PC-9 (cell line): Measurements from ENCODE around the gene UST. TPM values are rescaled to one million over a fixed set of nuclear protein-coding genes. Genes with fewer than 3 reads are reported as not detected.

Experiments used
- BruUV-seq: library from RNA; stranded (reverse); fragments of 400-500 nt; replicated peaks from 2 replicates; lab custom pipeline; 2021; lab: Mats Ljungman, UMichigan
- CTCF ChIA-PET: fragments of 300-600 bp; sonication (Branson Sonifier 250); formaldehyde crosslinking; loops from one replicate; lab custom pipeline; 2022; ENCODE audit warnings: antibody characterized with exemption; lab: Charles Lee
- POLR2A ChIA-PET: fragments of 300-600 bp; sonication (Branson Sonifier 250); formaldehyde crosslinking; loops from one replicate; lab custom pipeline; 2022; ENCODE audit warnings: antibody characterized with exemption; ENCODE audit not compliant: unreplicated experiment; lab: Charles Lee
- DNase-seq, 2 experiments: peaks; one replicate each; pipeline versions ENCODE4 v3.0.0 to v3.0.0-alpha.2; 2015 to 2022; ENCODE audit warnings: mixed read lengths in 1 of 2
- H2AFZ ChIP-seq: fragments of 200-600 bp; sonication (generic); 2 replicates; pipeline ENCODE4 v1.8.1; 2017; ENCODE audit warnings: antibody characterized with exemption
- H3F3A ChIP-seq: fragments of 200-600 bp; sonication (generic); 2 replicates; pipeline ENCODE4 v1.8.1; 2017; ENCODE audit warnings: antibody characterized with exemption, mild to moderate bottlenecking, low read depth; ENCODE audit not compliant: insufficient read depth
- H3K27ac ChIP-seq: fragments of 200-600 bp; sonication (generic); 2 replicates; pipeline ENCODE4 v1.6.1; 2016; ENCODE audit warnings: mixed run types
- H3K27me3 ChIP-seq: fragments of 200-600 bp; sonication (generic); 2 replicates; pipeline ENCODE4 v1.6.1; 2016; ENCODE audit warnings: low read depth, mixed run types; ENCODE audit not compliant: insufficient read depth
- H3K36me3 ChIP-seq: fragments of 200-600 bp; sonication (generic); 2 replicates; pipeline ENCODE4 v1.6.1; 2016; ENCODE audit warnings: low read depth, mixed run types
- H3K4me1 ChIP-seq: fragments of 200-600 bp; sonication (generic); replicated peaks from 2 replicates; pipeline ENCODE4 v1.6.1; 2016; ENCODE audit warnings: mixed run types; ENCODE audit not compliant: insufficient read depth
- H3K4me2 ChIP-seq: fragments of 200-600 bp; sonication (generic); 2 replicates; pipeline ENCODE4 v1.6.1; 2017; ENCODE audit warnings: mixed run types
- H3K4me3 ChIP-seq: fragments of 200-600 bp; sonication (generic); 2 replicates; pipeline ENCODE4 v1.6.1; 2016; ENCODE audit warnings: mixed run types
- H3K79me2 ChIP-seq: fragments of 200-600 bp; sonication (generic); 2 replicates; pipeline ENCODE4 v1.6.1; 2017; ENCODE audit warnings: low read depth, mixed run types
- H3K9me2 ChIP-seq: fragments of 200-600 bp; sonication (generic); 2 replicates; pipeline ENCODE4 v1.8.1; 2017; ENCODE audit warnings: mild to moderate bottlenecking; ENCODE audit not compliant: insufficient read depth
- H3K9me3 ChIP-seq: fragments of 200-600 bp; sonication (generic); 2 replicates; pipeline ENCODE4 v1.8.1; 2016; ENCODE audit warnings: low read depth; ENCODE audit not compliant: insufficient read depth
- H4K20me1 ChIP-seq: fragments of 200-600 bp; sonication (generic); 2 replicates; pipeline ENCODE4 v1.8.1; 2017; ENCODE audit not compliant: insufficient read depth
- CTCF ChIP-seq: fragments of 200-600 bp; sonication (generic); conservative IDR thresholded peaks from 2 replicates; pipeline ENCODE4 v1.6.1; 2017; ENCODE audit warnings: mixed run types, antibody characterized with exemption, mild to moderate bottlenecking, moderate library complexity
- EZH2 ChIP-seq: fragments of 200-600 bp; sonication (generic); IDR thresholded peaks from 2 replicates; pipeline ENCODE4 v1.8.0; 2017; ENCODE audit warnings: antibody characterized with exemption, low read depth
- intact Hi-C: fragments of 100-400 bp; cut with micrococcal nuclease; formaldehyde crosslinking; loops from one replicate; pipeline ENCODE4 v1.10.0; 2022; ENCODE audit not compliant: unreplicated experiment
- total RNA-seq: library from RNA; stranded (reverse); gene quantifications from 2 replicates; pipeline ENCODE4 v1.2.3, GENCODE V29; 2021

Gene UST
- total RNA-seq, 1 experiment from 2014 or later = 4.2 TPM

GRCh38 chr6:148757944-148758480 is 11.2 kb downstream of the UST start:
- no peaks in the 10 kb centered on the region for H4K20me1 ChIP-seq
- CTCF ChIA-PET = no interaction called here
- H3K4me2 ChIP-seq = no peak overlapping the region
- BruUV-seq = no TSS peak
- peaks cover 17% of the 10 kb centered on the region; the same call in 1 of the 2 replicates for H3K4me1 ChIP-seq
- no peak for DNase-seq
- no peak overlapping the region for H2AFZ ChIP-seq
- H3K27ac ChIP-seq = no peak overlapping the region
- H3K4me3 ChIP-seq = no peak overlapping the region
- POLR2A ChIA-PET = no interaction called here
- no peak for TF ChIP-seq EZH2
- TF ChIP-seq CTCF = no peak
- no peaks in the 10 kb centered on the region; the same call in 1 of the 2 replicates for H3F3A ChIP-seq
- no peaks in the 10 kb centered on the region for H3K9me2 ChIP-seq
- no peaks in the 10 kb centered on the region for H3K27me3 ChIP-seq
- intact Hi-C loops = no loop called here
- H3K36me3 ChIP-seq = no peaks in the 10 kb centered on the region
- H3K79me2 ChIP-seq = no peaks in the 10 kb centered on the region
- H3K9me3 ChIP-seq = no peaks in the 10 kb centered on the region

- intact Hi-C loops = no loop called here
- Histone ChIP-seq H3K27ac (no peak overlapping the region), H3K9me3 (no peaks in the 10 kb centered on the region), H3K4me3 (no peak overlapping the region), H3K36me3 (no peaks in the 10 kb centered on the region), H4K20me1 (no peaks in the 10 kb centered on the region), H3K79me2 (no peaks in the 10 kb centered on the region), H3K27me3 (no peaks in the 10 kb centered on the region), H3K4me1 (peaks cover 17% of the 10 kb centered on the region; the same call in 1 of the 2 replicates), H3K4me2 (no peak overlapping the region), H3K9me2 (no peaks in the 10 kb centered on the region), H3F3A (no peaks in the 10 kb centered on the region; the same call in 1 of the 2 replicates), H2AFZ (no peak overlapping the region)
- TF ChIP-seq EZH2 (no peak), CTCF (no peak)
- ChIA-PET POLR2A (no interaction called here), CTCF (no interaction called here)
- no peak for DNase-seq
- BruUV-seq = no TSS peak
Observed at GRCh38 chr6:148758492-148758891, 11.7 kb downstream of the UST start.

GRCh38 chr6:148760258-148760534 is 13.4 kb downstream of the UST start:
- Histone ChIP-seq H2AFZ (no peak overlapping the region), H3K9me3 (no peaks in the 10 kb centered on the region), H3K36me3 (no peaks in the 10 kb centered on the region), H3K4me3 (no peak overlapping the region), H3K79me2 (no peaks in the 10 kb centered on the region), H4K20me1 (no peaks in the 10 kb centered on the region), H3K9me2 (no peaks in the 10 kb centered on the region), H3K27ac (no peak overlapping the region), H3F3A (no peaks in the 10 kb centered on the region; the same call in 1 of the 2 replicates), H3K4me2 (peak overlapping the region; percentile 57; the same call in 1 of the 2 replicates), H3K27me3 (no peaks in the 10 kb centered on the region), H3K4me1 (peaks cover 24% of the 10 kb centered on the region)
- ChIA-PET POLR2A (interaction anchor here (0.7 kb wide), 1 partner anchor 989 kb away, joined by 5 read pairs; no protein-coding TSS in a partner anchor), CTCF (no interaction called here)
- BruUV-seq = no TSS peak
- intact Hi-C loops = no loop called here
- DNase-seq = no peak
- TF ChIP-seq CTCF (no peak), EZH2 (no peak)
